Kidney epithelial cell (primary cell): ENCODE results near the gene IQSEC1. TPM values are rescaled to one million over a fixed set of nuclear protein-coding genes. Genes with fewer than 3 reads are reported as not detected.

Source experiments
- DNase-seq: peaks from one replicate; pipeline ENCODE4 v3.0.0-alpha.2; 2010; ENCODE audit warnings: low read depth
- H3K27me3 ChIP-seq: 2 replicates; pipeline ENCODE4 v1.6.0; 2011; ENCODE audit warnings: low read length; ENCODE audit not compliant: control insufficient read depth, insufficient read depth
- H3K36me3 ChIP-seq: 2 replicates; pipeline ENCODE4 v1.5.1; 2011; ENCODE audit warnings: low read length; ENCODE audit not compliant: control insufficient read depth, insufficient read depth
- H3K4me3 ChIP-seq: 2 replicates; pipeline ENCODE4 v1.5.1; 2011; ENCODE audit warnings: low read depth, mild to moderate bottlenecking, control low read depth, low read length
- CTCF ChIP-seq: IDR thresholded peaks from 2 replicates; pipeline ENCODE4 v1.5.1; 2011; ENCODE audit warnings: mild to moderate bottlenecking, moderate library complexity, low read length, control low read depth, inconsistent platforms; ENCODE audit not compliant: insufficient read depth, poor library complexity, severe bottlenecking
- total RNA-seq: library from RNA; depleted of rRNA; stranded (reverse); fragments of >200 nt; gene quantifications from 2 replicates; pipeline ENCODE4 v1.2.3, GENCODE V29; 2015

Gene IQSEC1
- total RNA-seq, 1 donor from 2014 or later = 14.9 TPM

- Histone ChIP-seq H3K4me3 (no peak overlapping the region), H3K27me3 (no peaks in the 10 kb centered on the region), H3K36me3 (no peaks in the 10 kb centered on the region)
- no peak for TF ChIP-seq CTCF
- DNase-seq = no peak
Observed at GRCh38 chr3:12903881-12904280, 169.3 kb downstream of the IQSEC1 start.

GRCh38 chr3:12903000-12903800 lies 170.0 kb downstream of the IQSEC1 start:
- no peak for TF ChIP-seq CTCF
- Histone ChIP-seq H3K36me3 (no peaks in the 10 kb centered on the region), H3K4me3 (no peak overlapping the region), H3K27me3 (no peaks in the 10 kb centered on the region)
- DNase-seq = no peak

- no peak for DNase-seq
- H3K27me3 ChIP-seq = no peaks in the 10 kb centered on the region
- H3K4me3 ChIP-seq = no peak overlapping the region
- no peaks in the 10 kb centered on the region for H3K36me3 ChIP-seq
- TF ChIP-seq CTCF = no peak
Observed at GRCh38 chr3:12902181-12902999, 170.8 kb downstream of the IQSEC1 start.

- H3K27me3 ChIP-seq = no peaks in the 10 kb centered on the region
- TF ChIP-seq CTCF = no peak
Observed at GRCh38 chr3:12901623-12902045, 171.6 kb downstream of the IQSEC1 start.

GRCh38 chr3:12900885-12901411 lies 172.3 kb downstream of the IQSEC1 start:
- no peaks in the 10 kb centered on the region for H3K27me3 ChIP-seq
- DNase-seq = no peak
- H3K36me3 ChIP-seq = no peaks in the 10 kb centered on the region
- H3K4me3 ChIP-seq = no peak overlapping the region
- TF ChIP-seq CTCF = no peak

More at GRCh38 chr3:12901623-12902045, 171.6 kb downstream of the IQSEC1 start:
- DNase-seq = no peak
- Histone ChIP-seq H3K36me3 (no peaks in the 10 kb centered on the region), H3K4me3 (no peak overlapping the region)
